ENCODE results near the gene TFF2.

TFF2 gene

GRCh38 chr21:42366292-42367010 lies 15.7 kb upstream of the TFF2 start, which contains the start of gene TFF1:
Gene TFF1 (minus strand): TSS chr21:42366535. CDS start chr21:42366495, 40 bp downstream.
- DNase-seq (ENCODE audit: low spot score) (no peak), FAIRE-seq (no peak)

GRCh38 chr21:42365770-42366169 lies 15.0 kb upstream of the TFF2 start:
- FAIRE-seq (no peak), DNase-seq (ENCODE audit: low spot score) (no peak)

GRCh38 chr21:42364304-42364865 lies 13.6 kb upstream of the TFF2 start:
- no peak for DNase-seq (ENCODE audit: low spot score)
- FAIRE-seq: no peak

- FAIRE-seq (no peak), DNase-seq (ENCODE audit: low spot score) (no peak)
Measured at GRCh38 chr21:42363312-42363711, 12.5 kb upstream of the TFF2 start.

- FAIRE-seq (no peak), DNase-seq (ENCODE audit: low spot score) (no peak)
Measured at GRCh38 chr21:42362700-42363099, 11.9 kb upstream of the TFF2 start.

GRCh38 chr21:42362198-42362597 lies 11.4 kb upstream of the TFF2 start:
- FAIRE-seq (no peak), DNase-seq (ENCODE audit: low spot score) (no peak)

- FAIRE-seq: no peak
- no peak for DNase-seq (ENCODE audit: low spot score)
Measured at GRCh38 chr21:42361286-42361685, 10.5 kb upstream of the TFF2 start.

GRCh38 chr21:42360317-42360716 lies 9.5 kb upstream of the TFF2 start:
- no peak for DNase-seq (ENCODE audit: low spot score)
- no peak for FAIRE-seq

- DNase-seq (ENCODE audit: low spot score) (no peak), FAIRE-seq (no peak)
Measured at GRCh38 chr21:42358937-42359336, 8.1 kb upstream of the TFF2 start.

GRCh38 chr21:42358261-42358660 lies 7.5 kb upstream of the TFF2 start:
- no peak for FAIRE-seq
- DNase-seq (ENCODE audit: low spot score): no peak

- DNase-seq (ENCODE audit: low spot score): no peak
- FAIRE-seq: no peak
Measured at GRCh38 chr21:42357307-42357706, 6.5 kb upstream of the TFF2 start.

GRCh38 chr21:42356650-42357049 lies 5.9 kb upstream of the TFF2 start:
- FAIRE-seq: no peak
- no peak for DNase-seq (ENCODE audit: low spot score)

GRCh38 chr21:42356046-42356445 lies 5.3 kb upstream of the TFF2 start:
- no peak for FAIRE-seq

GRCh38 chr21:42353623-42354022 lies 2.8 kb upstream of the TFF2 start:
- DNase-seq (ENCODE audit: low spot score) (no peak), FAIRE-seq (no peak)

More at GRCh38 chr21:42356046-42356445, 5.3 kb upstream of the TFF2 start:
- DNase-seq (ENCODE audit: low spot score): no peak

- FAIRE-seq: no peak
- no peak for DNase-seq (ENCODE audit: low spot score)
Measured at GRCh38 chr21:42352441-42353095, 1.8 kb upstream of the TFF2 start.

GRCh38 chr21:42351626-42352440 lies 1.0 kb upstream of the TFF2 start:
- no peak for DNase-seq (ENCODE audit: low spot score)
- FAIRE-seq: no peak

- no peak for FAIRE-seq
Measured at GRCh38 chr21:42350318-42350910, 380 bp downstream of the TFF2 start.

GRCh38 chr21:42349420-42350317 lies 1.1 kb downstream of the TFF2 start:
- FAIRE-seq (no peak), DNase-seq (ENCODE audit: low spot score) (no peak)

More at GRCh38 chr21:42350318-42350910, 380 bp downstream of the TFF2 start:
- no peak for DNase-seq (ENCODE audit: low spot score)

- no peak for DNase-seq (ENCODE audit: low spot score)
- FAIRE-seq: no peak
Measured at GRCh38 chr21:42348762-42349161, 2.0 kb downstream of the TFF2 start.

- FAIRE-seq (no peak), DNase-seq (ENCODE audit: low spot score) (no peak)
Measured at GRCh38 chr21:42347601-42348327, 3.0 kb downstream of the TFF2 start.

Measured in urothelium cell line (cell line).